HG03469 (cell line): Measurements from ENCODE around the gene PNPLA8.
"Not testable (repeated sequence)": the region's sequence is repeated elsewhere in the genome, so short reads cannot be mapped to it uniquely, and the experiment has no call there.

ENCODE experiments used
- ATAC-seq: cut with Tn5 transposase; IDR thresholded peaks from one replicate; pipeline ENCODE4 v1.9.1; 2021; ENCODE audit warnings: mild to moderate bottlenecking, moderate library complexity, moderate number of reproducible peaks; ENCODE audit not compliant: unreplicated experiment

PNPLA8 gene

GRCh38 chr7:108525985-108526767, at the start of gene PNPLA8:
PNPLA8 (minus strand) TSS chr7:108526135; CDS start chr7:108515491, 10,644 bp downstream.
- ATAC-seq: peak; percentile 84

- ATAC-seq: no peak
Observed at GRCh38 chr7:108575156-108575555, 49.2 kb upstream of the PNPLA8 start.

GRCh38 chr7:108572480-108572879, 46.5 kb upstream of the PNPLA8 start:
- ATAC-seq: no peak

- ATAC-seq: no peak
Observed at GRCh38 chr7:108570146-108570755, 44.3 kb upstream of the PNPLA8 start.

- ATAC-seq: peak; percentile 93
Observed at GRCh38 chr7:108569381-108570145, 43.6 kb upstream of the PNPLA8 start, which contains the start of the genes DNAJB9 and THAP5. DNAJB9 (plus strand) TSS chr7:108569874; CDS start chr7:108571727, 1,853 bp downstream. THAP5 (minus strand) TSS chr7:108569706; CDS start chr7:108569569, 137 bp downstream.

- ATAC-seq: no peak
Observed at GRCh38 chr7:108568801-108569380, 43.0 kb upstream of the PNPLA8 start.

GRCh38 chr7:108565987-108566386, 40.1 kb upstream of the PNPLA8 start:
- no peak for ATAC-seq

- no peak for ATAC-seq
Observed at GRCh38 chr7:108561047-108561619, 35.2 kb upstream of the PNPLA8 start.

GRCh38 chr7:108559253-108559652, 33.3 kb upstream of the PNPLA8 start:
- no peak for ATAC-seq

GRCh38 chr7:108557617-108558016, 31.7 kb upstream of the PNPLA8 start:
- ATAC-seq: no peak

- ATAC-seq: no peak
Observed at GRCh38 chr7:108557191-108557590, 31.3 kb upstream of the PNPLA8 start.

GRCh38 chr7:108556665-108557064, 30.7 kb upstream of the PNPLA8 start:
- ATAC-seq: not testable (repeated sequence)

GRCh38 chr7:108548141-108548896, 22.4 kb upstream of the PNPLA8 start:
- ATAC-seq: not testable (repeated sequence)

GRCh38 chr7:108541478-108541877, 15.5 kb upstream of the PNPLA8 start:
- ATAC-seq: no peak

GRCh38 chr7:108538685-108539084, 12.8 kb upstream of the PNPLA8 start:
- ATAC-seq: not testable (repeated sequence)

GRCh38 chr7:108538236-108538635, 12.3 kb upstream of the PNPLA8 start:
- not testable (repeated sequence) for ATAC-seq

- ATAC-seq: no peak
Observed at GRCh38 chr7:108537229-108537628, 11.3 kb upstream of the PNPLA8 start.

- ATAC-seq: no peak
Observed at GRCh38 chr7:108535744-108536143, 9.8 kb upstream of the PNPLA8 start.

- ATAC-seq: no peak
Observed at GRCh38 chr7:108535257-108535656, 9.3 kb upstream of the PNPLA8 start.

- ATAC-seq: no peak
Observed at GRCh38 chr7:108533712-108534111, 7.8 kb upstream of the PNPLA8 start.
